GM10248 (cell line): Measurements from ENCODE around the gene LRCH1.

Experiments used
- CTCF ChIA-PET: fragments of 300-600 bp; sonication (Branson Sonifier 250); formaldehyde crosslinking; extraction: SDS; loops from one replicate; lab custom pipeline; 2021; ENCODE audit warnings: antibody characterized with exemption; lab: Yijun Ruan, JAX
- POLR2A ChIA-PET: fragments of 350-650 bp; sonication (Branson Sonifier 250); formaldehyde crosslinking; extraction: SDS; loops from one replicate; lab custom pipeline; 2020; ENCODE audit warnings: antibody characterized with exemption; lab: Yijun Ruan, JAX
- DNase-seq: peaks from one replicate; pipeline ENCODE4 v3.0.0; 2012; ENCODE audit errors: extremely low spot score
- CTCF ChIP-seq: IDR thresholded peaks from 2 replicates; pipeline ENCODE4 v1.5.1; 2012; ENCODE audit warnings: mild to moderate bottlenecking, low read depth; ENCODE audit errors: extremely low read depth, missing control alignments, control extremely low read depth

Gene LRCH1

DNA sequence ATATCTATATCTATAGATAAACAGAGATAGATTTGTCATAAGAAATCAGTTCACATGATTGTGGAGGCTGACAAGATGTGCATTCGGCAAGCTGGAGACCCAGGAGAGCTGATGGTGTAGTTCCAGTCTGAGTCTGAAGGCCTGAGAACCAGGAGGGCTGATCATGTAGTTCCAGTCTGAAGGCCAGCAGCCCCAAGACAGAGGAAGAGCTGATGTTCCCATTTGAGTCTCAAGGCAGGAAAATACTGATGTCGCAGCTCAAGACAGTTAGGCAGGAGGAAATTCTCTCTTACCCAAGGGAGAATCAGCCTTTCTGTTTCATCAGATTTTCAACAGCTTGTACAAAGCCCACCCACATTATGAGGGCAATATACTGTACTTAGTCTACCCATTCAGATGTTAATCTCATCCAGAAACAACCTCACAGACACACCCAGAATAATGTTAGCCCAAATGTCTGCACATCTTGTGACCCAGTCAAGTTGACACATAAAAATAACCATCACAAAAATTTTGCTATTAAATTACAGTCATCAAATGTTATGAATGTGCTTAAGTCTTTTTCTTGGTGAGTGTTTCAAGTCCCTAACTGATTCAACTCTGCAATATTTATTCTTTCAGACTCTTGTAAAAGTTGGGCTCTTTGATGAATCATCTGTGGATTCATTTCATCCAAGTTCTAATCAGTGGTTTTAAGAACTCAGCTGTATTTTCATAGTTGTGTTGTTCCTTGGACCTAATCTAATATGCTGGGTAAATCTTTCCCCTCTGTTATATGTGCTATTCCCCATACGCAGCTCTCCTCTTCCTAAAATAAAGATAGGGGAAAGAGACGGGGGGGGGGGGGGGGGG is 22.7 kb upstream of the LRCH1 start:
- no peak for DNase-seq
- TF ChIP-seq CTCF = no peak
- CTCF ChIA-PET = interaction anchor here (1.4 to 3.8 kb wide), 3 partner anchors 19 to 36 kb away, joined by 4 to 18 read pairs (median 5); no protein-coding TSS in a partner anchor
- POLR2A ChIA-PET = no interaction called here

- CTCF ChIA-PET = interaction anchor here (0.9 to 3.8 kb wide), 4 partner anchors 11 to 77 kb away, joined by 3 to 18 read pairs (median 4); no protein-coding TSS in a partner anchor
- no peak for DNase-seq
- POLR2A ChIA-PET = no interaction called here
- no peak for TF ChIP-seq CTCF
Observed at GRCh38 chr13:46531953-46532352, 21.0 kb upstream of the LRCH1 start.

DNA sequence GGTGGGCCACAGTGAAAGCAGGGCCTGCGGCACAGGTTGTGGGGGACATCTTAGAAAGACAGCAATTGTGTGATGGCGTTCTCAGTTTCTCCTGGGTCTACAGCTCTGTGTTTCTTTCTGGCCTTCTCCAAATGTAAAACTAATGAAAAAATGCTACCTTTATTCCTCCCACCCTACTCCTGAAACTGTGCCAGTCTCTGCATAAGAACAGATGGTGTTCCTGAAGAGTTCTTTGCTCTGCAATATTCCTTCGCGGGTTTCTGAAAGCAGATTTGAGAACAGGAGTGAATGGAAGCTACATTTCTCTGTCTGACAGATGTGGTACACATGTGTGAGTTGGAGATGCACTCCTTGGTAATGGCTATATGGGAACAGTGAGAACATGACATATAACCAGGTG is 18.0 kb upstream of the LRCH1 start:
- no peak for TF ChIP-seq CTCF
- ChIA-PET POLR2A (no interaction called here), CTCF (interaction anchor here (0.6 to 2.1 kb wide), 4 partner anchors 9 to 23 kb away, joined by 3 to 6 read pairs (median 4); no protein-coding TSS in a partner anchor)
- no peak for DNase-seq

DNA sequence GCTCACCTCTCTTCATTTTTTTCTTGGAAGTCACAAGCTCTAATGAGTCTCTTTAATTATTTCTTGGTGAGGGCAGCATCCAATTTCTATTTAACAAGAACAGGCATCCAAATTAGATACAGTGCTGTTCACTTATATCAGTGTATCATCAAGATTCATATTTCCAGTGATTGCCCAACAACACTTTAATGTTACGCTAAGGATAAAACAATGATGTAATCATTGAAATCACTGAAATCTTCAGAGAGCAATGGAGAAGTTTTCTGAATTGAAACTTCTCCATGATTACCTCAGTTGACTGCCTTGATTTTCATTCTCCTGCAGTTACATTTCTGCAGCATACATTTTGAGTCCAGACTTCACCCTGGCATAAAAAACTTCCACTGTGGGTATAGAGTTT is 17.1 kb upstream of the LRCH1 start:
- POLR2A ChIA-PET = no interaction called here
- CTCF ChIA-PET = interaction anchor here (1.3 to 2.1 kb wide), 4 partner anchors 8 to 16 kb away, joined by 3 to 6 read pairs (median 4); no protein-coding TSS in a partner anchor
- DNase-seq = no peak
- no peak for TF ChIP-seq CTCF

DNA sequence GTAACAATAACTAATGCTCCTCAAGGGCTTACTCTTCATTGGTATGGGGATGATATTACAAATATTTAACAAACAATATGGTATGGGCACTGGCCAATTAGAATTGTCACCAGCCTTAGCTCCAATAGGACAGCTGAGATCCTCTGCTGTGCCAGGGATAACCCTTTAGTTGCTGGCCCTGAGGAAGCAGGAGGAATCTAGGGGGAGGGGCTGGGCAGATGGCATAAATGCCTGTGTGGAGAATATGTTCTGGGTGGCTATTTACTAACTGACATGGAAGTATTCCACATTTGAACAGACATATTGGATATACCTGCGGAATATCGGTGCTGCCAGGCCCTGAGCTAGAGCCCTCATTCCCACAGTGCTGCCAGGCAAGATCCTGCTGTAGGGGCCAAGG is 16.6 kb upstream of the LRCH1 start:
- ChIA-PET POLR2A (no interaction called here), CTCF (interaction anchor here (1.3 to 2.1 kb wide), 4 partner anchors 7 to 16 kb away, joined by 3 to 6 read pairs (median 4); no protein-coding TSS in a partner anchor)
- no peak for TF ChIP-seq CTCF
- DNase-seq = no peak

- POLR2A ChIA-PET = no interaction called here
- CTCF ChIA-PET = interaction anchor here (1.4 kb wide), 1 partner anchor 13 kb away, joined by 5 read pairs; the partner anchor contains the start of gene LRCH1
Observed at GRCh38 chr13:46539231-46539630, 13.7 kb upstream of the LRCH1 start.

More at GRCh38 chr13:46539231-46539630, 13.7 kb upstream of the LRCH1 start:
- no peak for DNase-seq
- TF ChIP-seq CTCF = no peak
